Skeletal muscle satellite cell (primary cell): ENCODE measurements around the gene KCNQ1.

Experiments used
- H3K27me3 ChIP-seq: 2 replicates; pipeline ENCODE4 v1.7.0; 2013; ENCODE audit warnings: low read length; ENCODE audit not compliant: control insufficient read depth, insufficient read depth
- H3K36me3 ChIP-seq: 2 replicates; pipeline ENCODE4 v1.7.0; 2013; ENCODE audit warnings: mild to moderate bottlenecking, control low read depth, low read length; ENCODE audit not compliant: insufficient read depth
- H3K4me1 ChIP-seq: 2 replicates; pipeline ENCODE4 v1.7.0; 2013; ENCODE audit warnings: low read length; ENCODE audit not compliant: control insufficient read depth, insufficient read depth
- H3K4me2 ChIP-seq: 2 replicates; pipeline ENCODE4 v1.7.0; 2013; ENCODE audit warnings: mild to moderate bottlenecking, low read length
- H3K4me3 ChIP-seq: 2 replicates; pipeline ENCODE4 v1.7.0; 2013; ENCODE audit warnings: low read length
- H3K9ac ChIP-seq: 2 replicates; pipeline ENCODE4 v1.7.0; 2013; ENCODE audit warnings: mild to moderate bottlenecking, low read depth, low read length, moderate library complexity
- H3K9me3 ChIP-seq: replicated peaks from 2 replicates; pipeline ENCODE4 v1.7.0; 2013; ENCODE audit warnings: mild to moderate bottlenecking, control low read depth, low read length

KCNQ1 gene

GRCh38 chr11:2684581-2684980 lies 239.8 kb downstream of the KCNQ1 start:
- no peak overlapping the region for H3K9ac ChIP-seq
- no peaks in the 10 kb centered on the region for H3K9me3 ChIP-seq
- no peaks in the 10 kb centered on the region for H3K27me3 ChIP-seq
- H3K4me2 ChIP-seq, result no peak overlapping the region
- no peaks in the 10 kb centered on the region for H3K36me3 ChIP-seq
- H3K4me1 ChIP-seq, result no peaks in the 10 kb centered on the region
- H3K4me3 ChIP-seq, result no peak overlapping the region

- Histone ChIP-seq H3K4me3 (no peak overlapping the region), H3K4me2 (no peak overlapping the region), H3K27me3 (no peaks in the 10 kb centered on the region), H3K4me1 (no peaks in the 10 kb centered on the region), H3K9me3 (no peaks in the 10 kb centered on the region), H3K36me3 (no peaks in the 10 kb centered on the region), H3K9ac (no peak overlapping the region)
These were observed 240.2 kb downstream of the KCNQ1 start for GRCh38 chr11:2685051-2685450.

GRCh38 chr11:2685566-2686359 lies 241.0 kb downstream of the KCNQ1 start:
- Histone ChIP-seq H3K36me3 (no peaks in the 10 kb centered on the region), H3K4me2 (no peak overlapping the region), H3K27me3 (no peaks in the 10 kb centered on the region), H3K4me1 (no peaks in the 10 kb centered on the region), H3K9me3 (no peaks in the 10 kb centered on the region), H3K9ac (no peak overlapping the region), H3K4me3 (no peak overlapping the region)

GRCh38 chr11:2686360-2687222 lies 241.8 kb downstream of the KCNQ1 start:
- H3K4me3 ChIP-seq, result no peak overlapping the region
- H3K27me3 ChIP-seq, result no peaks in the 10 kb centered on the region
- no peaks in the 10 kb centered on the region for H3K4me1 ChIP-seq
- no peak overlapping the region for H3K4me2 ChIP-seq
- H3K36me3 ChIP-seq, result no peaks in the 10 kb centered on the region
- H3K9ac ChIP-seq, result no peak overlapping the region
- no peaks in the 10 kb centered on the region for H3K9me3 ChIP-seq

- Histone ChIP-seq H3K4me1 (no peaks in the 10 kb centered on the region), H3K27me3 (no peaks in the 10 kb centered on the region), H3K9me3 (no peaks in the 10 kb centered on the region), H3K4me3 (no peak overlapping the region), H3K4me2 (no peak overlapping the region), H3K36me3 (no peaks in the 10 kb centered on the region), H3K9ac (no peak overlapping the region)
These were observed 242.4 kb downstream of the KCNQ1 start for GRCh38 chr11:2687223-2687530.

- H3K27me3 ChIP-seq, result no peaks in the 10 kb centered on the region
- no peak overlapping the region for H3K4me2 ChIP-seq
- H3K9ac ChIP-seq, result no peak overlapping the region
- H3K9me3 ChIP-seq, result no peaks in the 10 kb centered on the region
- H3K4me1 ChIP-seq, result no peaks in the 10 kb centered on the region
- no peaks in the 10 kb centered on the region for H3K36me3 ChIP-seq
- H3K4me3 ChIP-seq, result no peak overlapping the region
These were observed 243.0 kb downstream of the KCNQ1 start for GRCh38 chr11:2687782-2688191.

- H3K4me3 ChIP-seq, result no peak overlapping the region
- no peaks in the 10 kb centered on the region for H3K9me3 ChIP-seq
- H3K4me2 ChIP-seq, result no peak overlapping the region
- H3K36me3 ChIP-seq, result no peaks in the 10 kb centered on the region
- H3K4me1 ChIP-seq, result no peaks in the 10 kb centered on the region
- H3K27me3 ChIP-seq, result no peaks in the 10 kb centered on the region
- H3K9ac ChIP-seq, result no peak overlapping the region
These were observed 243.8 kb downstream of the KCNQ1 start for GRCh38 chr11:2688381-2689231.

- Histone ChIP-seq H3K9ac (no peak overlapping the region), H3K9me3 (no peaks in the 10 kb centered on the region), H3K4me1 (no peaks in the 10 kb centered on the region), H3K27me3 (no peaks in the 10 kb centered on the region), H3K4me3 (no peak overlapping the region), H3K4me2 (no peak overlapping the region), H3K36me3 (no peaks in the 10 kb centered on the region)
These were observed 245.1 kb downstream of the KCNQ1 start for GRCh38 chr11:2689651-2690575.

- no peak overlapping the region for H3K4me3 ChIP-seq
- no peaks in the 10 kb centered on the region for H3K27me3 ChIP-seq
- H3K9ac ChIP-seq, result no peak overlapping the region
- no peaks in the 10 kb centered on the region for H3K36me3 ChIP-seq
- no peaks in the 10 kb centered on the region for H3K4me1 ChIP-seq
- H3K4me2 ChIP-seq, result no peak overlapping the region
- H3K9me3 ChIP-seq, result no peaks in the 10 kb centered on the region
These were observed 246.0 kb downstream of the KCNQ1 start for GRCh38 chr11:2690596-2691354.

GRCh38 chr11:2691355-2691761 lies 246.6 kb downstream of the KCNQ1 start:
- no peak overlapping the region for H3K4me3 ChIP-seq
- H3K4me1 ChIP-seq, result no peaks in the 10 kb centered on the region
- H3K27me3 ChIP-seq, result no peaks in the 10 kb centered on the region
- H3K4me2 ChIP-seq, result no peak overlapping the region
- H3K36me3 ChIP-seq, result no peaks in the 10 kb centered on the region
- H3K9ac ChIP-seq, result no peak overlapping the region
- no peaks in the 10 kb centered on the region for H3K9me3 ChIP-seq
